WI38 (cell line): ENCODE results near the gene ALDOB.

Experiments
- H3K4me3 ChIP-seq: 2 replicates; pipeline ENCODE4 v1.5.1; 2011; ENCODE audit warnings: low read depth, mild to moderate bottlenecking, control low read depth, low read length
- TF ChIP-seq, protein P1 (sequence below): IDR thresholded peaks from 2 replicates; pipeline ENCODE4 v1.5.1; 2012; ENCODE audit warnings: low read depth, mild to moderate bottlenecking, control low read depth, low read length

ALDOB gene

DNA sequence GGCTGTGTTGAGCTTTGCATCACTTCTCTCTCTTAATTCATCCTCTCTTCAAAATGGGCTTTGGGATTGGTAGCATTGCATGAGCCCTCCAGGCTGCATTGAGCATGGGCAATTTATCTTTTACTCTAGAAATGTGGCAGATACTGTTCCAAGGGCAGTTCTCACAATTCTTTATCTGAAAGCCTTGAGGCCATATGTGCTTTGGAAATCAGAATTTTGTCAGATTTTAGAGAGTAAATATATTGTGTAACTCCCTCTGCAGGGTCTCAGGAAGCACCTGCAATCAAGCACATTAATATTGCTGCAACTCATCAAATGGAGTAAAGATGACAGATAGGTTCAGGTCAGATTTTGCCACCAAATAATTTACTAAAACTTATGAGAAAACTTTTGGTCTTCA is 17.6 kb downstream of the ALDOB start:
- TF ChIP-seq, protein P1, sequence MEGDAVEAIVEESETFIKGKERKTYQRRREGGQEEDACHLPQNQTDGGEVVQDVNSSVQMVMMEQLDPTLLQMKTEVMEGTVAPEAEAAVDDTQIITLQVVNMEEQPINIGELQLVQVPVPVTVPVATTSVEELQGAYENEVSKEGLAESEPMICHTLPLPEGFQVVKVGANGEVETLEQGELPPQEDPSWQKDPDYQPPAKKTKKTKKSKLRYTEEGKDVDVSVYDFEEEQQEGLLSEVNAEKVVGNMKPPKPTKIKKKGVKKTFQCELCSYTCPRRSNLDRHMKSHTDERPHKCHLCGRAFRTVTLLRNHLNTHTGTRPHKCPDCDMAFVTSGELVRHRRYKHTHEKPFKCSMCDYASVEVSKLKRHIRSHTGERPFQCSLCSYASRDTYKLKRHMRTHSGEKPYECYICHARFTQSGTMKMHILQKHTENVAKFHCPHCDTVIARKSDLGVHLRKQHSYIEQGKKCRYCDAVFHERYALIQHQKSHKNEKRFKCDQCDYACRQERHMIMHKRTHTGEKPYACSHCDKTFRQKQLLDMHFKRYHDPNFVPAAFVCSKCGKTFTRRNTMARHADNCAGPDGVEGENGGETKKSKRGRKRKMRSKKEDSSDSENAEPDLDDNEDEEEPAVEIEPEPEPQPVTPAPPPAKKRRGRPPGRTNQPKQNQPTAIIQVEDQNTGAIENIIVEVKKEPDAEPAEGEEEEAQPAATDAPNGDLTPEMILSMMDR, result no peak
- H3K4me3 ChIP-seq, result no peak overlapping the region

DNA sequence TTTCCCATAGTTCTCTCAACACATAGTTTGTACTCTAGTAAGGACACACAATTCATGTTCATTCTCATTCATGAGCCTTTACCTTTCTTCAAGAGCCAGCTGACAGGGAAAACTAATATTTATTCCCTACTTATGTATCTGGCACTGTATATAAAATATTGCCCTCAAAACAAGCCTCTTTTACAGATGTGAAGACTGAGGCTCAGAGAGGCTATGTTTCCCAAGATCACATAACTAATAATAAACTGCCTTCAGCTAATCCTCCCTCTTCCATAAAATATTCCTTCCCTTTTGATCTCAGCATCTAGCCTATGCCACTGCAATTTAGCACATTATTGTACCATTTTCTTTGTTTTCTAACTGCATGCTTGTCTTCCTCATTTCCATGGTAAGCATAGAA is 18.2 kb downstream of the ALDOB start:
- no peak overlapping the region for H3K4me3 ChIP-seq
- TF ChIP-seq, protein P1, result no peak

- H3K4me3 ChIP-seq, result no peak overlapping the region
- TF ChIP-seq, protein P1, result no peak
Measured at GRCh38 chr9:101415578-101415977, 20.0 kb downstream of the ALDOB start.

GRCh38 chr9:101414839-101415238 is 20.7 kb downstream of the ALDOB start:
- TF ChIP-seq, protein P1, result no peak
- no peak overlapping the region for H3K4me3 ChIP-seq

- TF ChIP-seq, protein P1, result no peak
- H3K4me3 ChIP-seq, result no peak overlapping the region
Measured at GRCh38 chr9:101409079-101409477, 26.5 kb downstream of the ALDOB start.

GRCh38 chr9:101408374-101409078 is 27.0 kb downstream of the ALDOB start:
- TF ChIP-seq, protein P1, result no peak
- no peak overlapping the region for H3K4me3 ChIP-seq

DNA sequence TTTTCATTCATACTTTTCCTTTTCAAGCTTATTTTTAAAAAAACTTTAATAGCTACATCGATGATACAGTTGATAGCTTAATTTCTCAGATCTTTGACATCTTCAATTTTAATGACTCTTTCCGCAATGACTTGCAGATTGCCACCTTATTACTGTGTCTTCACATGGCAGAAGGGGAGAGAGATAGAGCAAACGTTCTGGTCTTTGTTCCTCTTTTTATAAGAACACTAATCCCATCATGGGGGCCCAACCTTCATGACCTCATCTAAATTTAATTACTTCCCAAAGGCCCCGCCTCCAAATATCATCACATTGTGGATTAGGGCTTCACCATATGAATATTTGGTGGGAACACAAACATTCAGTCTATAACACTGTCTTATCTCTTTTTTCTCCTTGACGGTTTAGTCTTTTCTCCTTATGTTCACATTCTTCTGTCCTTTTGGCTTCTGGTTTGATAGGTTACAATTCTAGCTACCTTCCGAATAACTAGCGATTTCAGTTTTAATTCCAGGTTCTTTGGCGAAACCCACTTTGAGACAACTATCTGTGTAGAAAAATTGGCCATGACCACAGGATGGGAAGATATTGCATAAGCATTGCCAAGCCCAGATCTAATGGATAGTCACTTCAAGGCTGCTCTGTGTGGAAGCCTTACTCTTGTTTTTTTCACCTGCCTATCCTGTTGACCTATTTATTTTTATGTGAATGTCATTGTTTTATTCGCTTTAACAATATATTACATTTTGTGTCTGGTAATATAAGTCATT is 31.9 kb downstream of the ALDOB start:
- TF ChIP-seq, protein P1, result no peak
- H3K4me3 ChIP-seq, result no peak overlapping the region
